DND-41 (cell line): Measurements from ENCODE around the gene CSTA.

ENCODE experiments used
- ATAC-seq: fragments of 200-7000 bp; cut with Tn5 transposase; 3 replicates; pipeline ENCODE4 v1.9.1; 2021; ENCODE audit warnings: low read depth; ENCODE audit not compliant: insufficient read depth
- DNase-seq: peaks from one replicate; pipeline ENCODE4 v3.0.0-alpha.2; 2020
- H2AFZ ChIP-seq: 2 replicates; pipeline ENCODE4 v1.6.0; 2012; ENCODE audit warnings: low read depth, low read length
- H3K27ac ChIP-seq: 2 replicates; pipeline ENCODE4 v1.5.1; 2012; ENCODE audit warnings: low read length, inconsistent platforms
- H3K27me3 ChIP-seq: fragments of 200-600 bp; sonication (generic); 2 replicates; pipeline ENCODE4 v1.6.0; 2012; ENCODE audit warnings: low read length, mild to moderate bottlenecking, inconsistent platforms; ENCODE audit not compliant: insufficient read depth, poor library complexity
- H3K36me3 ChIP-seq: 2 replicates; pipeline ENCODE4 v1.5.1; 2012; ENCODE audit warnings: low read length, inconsistent platforms; ENCODE audit not compliant: insufficient read depth
- H3K4me1 ChIP-seq: 2 replicates; pipeline ENCODE4 v1.5.1; 2012; ENCODE audit warnings: mild to moderate bottlenecking, low read length; ENCODE audit not compliant: insufficient read depth
- H3K4me2 ChIP-seq: 2 replicates; pipeline ENCODE4 v1.6.0; 2012; ENCODE audit warnings: mild to moderate bottlenecking, moderate library complexity, low read length, inconsistent platforms; ENCODE audit not compliant: insufficient read depth
- H3K4me3 ChIP-seq, 2 experiments: fragments of 200-600 bp in 1 of 2; shearing (Covaris generic) in 1 of 2; 2 replicates each; pipeline ENCODE4 v1.5.1; 2012 to 2016; ENCODE audit warnings: inconsistent platforms in 2 of 2, low read length in 2 of 2, mild to moderate bottlenecking in 2 of 2, low read depth in 1 of 2, moderate library complexity in 1 of 2
- H3K79me2 ChIP-seq: 2 replicates; pipeline ENCODE4 v1.6.0; 2012; ENCODE audit warnings: low read length, inconsistent platforms; ENCODE audit not compliant: insufficient read depth
- H3K9ac ChIP-seq: 2 replicates; pipeline ENCODE4 v1.6.0; 2012; ENCODE audit warnings: low read depth, mild to moderate bottlenecking, inconsistent platforms, low read length, moderate library complexity
- H3K9me3 ChIP-seq: 2 replicates; pipeline ENCODE4 v1.5.1; 2012; ENCODE audit warnings: low read length, moderate library complexity, mild to moderate bottlenecking, inconsistent platforms; ENCODE audit not compliant: insufficient read depth, severe bottlenecking
- H4K20me1 ChIP-seq: 2 replicates; pipeline ENCODE4 v1.6.0; 2012; ENCODE audit warnings: low read length; ENCODE audit not compliant: insufficient read depth
- EZH2 ChIP-seq: IDR thresholded peaks from 3 replicates; pipeline ENCODE4 v1.6.1; 2012; ENCODE audit warnings: borderline replicate concordance, low read depth, mild to moderate bottlenecking, moderate library complexity, low read length, inconsistent platforms; ENCODE audit not compliant: severe bottlenecking
- TF ChIP-seq, protein P1 (sequence below): IDR thresholded peaks from 2 replicates; pipeline ENCODE4 v1.5.1; 2012; ENCODE audit warnings: borderline replicate concordance, low read length, moderate library complexity, mild to moderate bottlenecking; ENCODE audit not compliant: poor library complexity, severe bottlenecking; ENCODE audit errors: extremely low read depth

CSTA gene

DNA sequence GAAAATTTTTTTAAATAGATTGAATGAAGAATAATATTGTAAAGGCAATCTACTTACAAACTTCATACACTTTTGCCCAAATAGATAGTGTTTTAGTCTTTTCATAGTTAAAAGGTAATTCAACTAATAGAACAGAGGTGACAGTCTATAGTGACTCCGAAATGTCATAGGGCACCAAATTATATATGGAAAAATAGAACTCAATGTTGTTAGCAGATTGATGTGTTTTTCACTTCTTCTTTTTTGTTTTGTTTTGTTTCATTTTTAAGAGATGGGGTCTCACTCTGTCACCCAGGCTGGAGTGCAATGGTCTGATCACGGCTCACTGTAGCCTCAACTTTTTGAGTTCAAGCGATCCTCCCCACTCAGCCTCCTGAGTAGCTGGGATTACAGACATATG is 721 bp downstream of the CSTA start:
- Histone ChIP-seq H3K9ac (no peak overlapping the region), H3K4me2 (no peak overlapping the region), H3K79me2 (no peaks in the 10 kb centered on the region), H3K27me3 (peaks cover 2% of the 10 kb centered on the region), H3K4me1 (no peaks in the 10 kb centered on the region), H3K9me3 (no peaks in the 10 kb centered on the region), H3K4me3 (no peak overlapping the region), H2AFZ (no peak overlapping the region), H4K20me1 (no peaks in the 10 kb centered on the region), H3K36me3 (no peaks in the 10 kb centered on the region), H3K27ac (no peak overlapping the region)
- no peak for ATAC-seq
- TF ChIP-seq EZH2 = no peak
- TF ChIP-seq, protein P1, sequence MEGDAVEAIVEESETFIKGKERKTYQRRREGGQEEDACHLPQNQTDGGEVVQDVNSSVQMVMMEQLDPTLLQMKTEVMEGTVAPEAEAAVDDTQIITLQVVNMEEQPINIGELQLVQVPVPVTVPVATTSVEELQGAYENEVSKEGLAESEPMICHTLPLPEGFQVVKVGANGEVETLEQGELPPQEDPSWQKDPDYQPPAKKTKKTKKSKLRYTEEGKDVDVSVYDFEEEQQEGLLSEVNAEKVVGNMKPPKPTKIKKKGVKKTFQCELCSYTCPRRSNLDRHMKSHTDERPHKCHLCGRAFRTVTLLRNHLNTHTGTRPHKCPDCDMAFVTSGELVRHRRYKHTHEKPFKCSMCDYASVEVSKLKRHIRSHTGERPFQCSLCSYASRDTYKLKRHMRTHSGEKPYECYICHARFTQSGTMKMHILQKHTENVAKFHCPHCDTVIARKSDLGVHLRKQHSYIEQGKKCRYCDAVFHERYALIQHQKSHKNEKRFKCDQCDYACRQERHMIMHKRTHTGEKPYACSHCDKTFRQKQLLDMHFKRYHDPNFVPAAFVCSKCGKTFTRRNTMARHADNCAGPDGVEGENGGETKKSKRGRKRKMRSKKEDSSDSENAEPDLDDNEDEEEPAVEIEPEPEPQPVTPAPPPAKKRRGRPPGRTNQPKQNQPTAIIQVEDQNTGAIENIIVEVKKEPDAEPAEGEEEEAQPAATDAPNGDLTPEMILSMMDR = no peak
- no peak for DNase-seq

DNA sequence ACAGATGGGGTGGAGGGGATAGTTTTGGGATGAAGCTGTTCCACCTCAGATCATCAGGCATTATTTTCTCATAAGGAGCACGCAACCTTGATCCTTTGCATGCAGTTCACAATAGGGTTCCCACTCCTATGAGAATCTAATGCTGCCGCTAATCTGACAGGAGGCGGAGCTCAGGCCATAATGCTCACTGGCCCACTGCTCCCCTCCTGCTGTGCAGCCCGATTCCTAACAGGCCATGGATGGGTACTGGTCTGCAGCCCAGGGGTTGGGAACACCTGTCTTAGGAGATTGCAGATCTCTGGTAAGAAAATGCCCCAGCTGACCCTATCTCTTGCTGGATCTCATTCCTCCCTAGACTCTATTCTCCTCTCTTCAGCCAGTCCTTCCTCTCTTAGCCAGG is 6.8 kb downstream of the CSTA start:
- no peak overlapping the region for H3K4me3 ChIP-seq
- H3K4me2 ChIP-seq = no peak overlapping the region
- no peak overlapping the region for H3K9ac ChIP-seq
- DNase-seq = no peak
- H3K9me3 ChIP-seq = no peaks in the 10 kb centered on the region
- TF ChIP-seq EZH2 = no peak
- TF ChIP-seq, protein P1 = no peak
- peaks cover 6% of the 10 kb centered on the region for H3K27me3 ChIP-seq
- no peaks in the 10 kb centered on the region for H3K4me1 ChIP-seq
- H2AFZ ChIP-seq = no peak overlapping the region
- H3K27ac ChIP-seq = no peak overlapping the region
- ATAC-seq = no peak
- H4K20me1 ChIP-seq = no peaks in the 10 kb centered on the region
- no peaks in the 10 kb centered on the region for H3K79me2 ChIP-seq
- H3K36me3 ChIP-seq = no peaks in the 10 kb centered on the region

DNA sequence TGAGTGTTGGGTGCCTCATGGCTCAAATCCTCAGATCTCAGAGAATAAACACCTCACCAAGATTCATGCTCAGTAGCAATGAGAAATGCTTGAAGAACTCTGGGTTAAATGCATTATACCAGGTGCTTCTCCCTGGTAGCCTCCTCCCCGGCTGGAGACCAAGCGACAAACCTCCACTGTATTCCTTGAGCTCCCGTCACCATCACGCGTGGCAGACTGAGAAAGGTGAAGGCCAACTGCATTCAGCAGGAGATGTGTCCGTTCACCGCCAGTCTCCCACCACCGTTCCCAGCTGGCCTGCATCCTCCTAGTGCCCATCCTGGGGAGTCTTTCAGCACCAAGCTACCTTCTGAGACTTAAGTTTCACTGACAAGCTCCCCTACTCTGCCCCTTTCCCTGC is 7.5 kb downstream of the CSTA start:
- H3K79me2 ChIP-seq = no peaks in the 10 kb centered on the region
- TF ChIP-seq, protein P1 = no peak
- TF ChIP-seq EZH2 = no peak
- H3K9ac ChIP-seq = no peak overlapping the region
- ATAC-seq = no peak
- H3K36me3 ChIP-seq = no peaks in the 10 kb centered on the region
- H3K4me1 ChIP-seq = no peaks in the 10 kb centered on the region
- H3K4me2 ChIP-seq = no peak overlapping the region
- no peak overlapping the region for H2AFZ ChIP-seq
- H3K4me3 ChIP-seq = no peak overlapping the region
- no peak overlapping the region for H3K27ac ChIP-seq
- DNase-seq = no peak
- no peaks in the 10 kb centered on the region for H4K20me1 ChIP-seq
- H3K9me3 ChIP-seq = no peaks in the 10 kb centered on the region
- peaks cover 11% of the 10 kb centered on the region for H3K27me3 ChIP-seq

DNA sequence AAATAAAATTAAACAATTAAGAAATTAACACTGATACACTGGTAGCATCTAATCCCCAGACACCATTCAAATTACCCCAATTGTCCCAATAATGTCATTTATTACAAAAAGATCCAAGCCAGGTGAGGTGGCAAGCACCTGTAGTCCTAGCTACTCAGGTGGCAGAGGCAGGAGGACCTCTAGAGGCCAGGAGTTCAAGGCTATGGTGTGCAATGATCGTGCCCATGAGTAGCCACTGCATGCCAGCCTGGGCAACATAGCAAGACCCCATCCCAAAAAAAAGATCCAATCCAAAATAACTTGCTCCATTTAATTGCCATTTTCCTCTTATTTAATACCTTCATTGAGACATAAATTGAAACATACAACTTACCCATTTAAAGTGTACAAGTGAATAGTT is 17.8 kb downstream of the CSTA start:
- ATAC-seq (no peak), DNase-seq (no peak)
- Histone ChIP-seq H3K9me3 (no peaks in the 10 kb centered on the region), H4K20me1 (no peaks in the 10 kb centered on the region), H3K27me3 (no peaks in the 10 kb centered on the region), H3K36me3 (no peaks in the 10 kb centered on the region), H3K4me1 (no peaks in the 10 kb centered on the region), H2AFZ (no peak overlapping the region), H3K79me2 (no peaks in the 10 kb centered on the region), H3K9ac (no peak overlapping the region), H3K27ac (no peak overlapping the region), H3K4me3 (no peak overlapping the region), H3K4me2 (no peak overlapping the region)
- TF ChIP-seq, protein P1 = no peak
- no peak for TF ChIP-seq EZH2
